Kidney (tissue), 14 donors: ENCODE measurements around the gene CAGE1. TPM values are rescaled to one million over a fixed set of nuclear protein-coding genes. Genes with fewer than 3 reads are reported as not detected.

Source experiments
- DNase-seq, 5 donors: peaks; one replicate each; pipeline ENCODE4 v3.0.0-alpha.2; 2013 to 2020
- FAIRE-seq: peaks from 2 replicates; lab custom pipeline; 2012; peaks lifted over from hg19 to GRCh38; lab: Jason Lieb, UNC
- H3K27ac ChIP-seq, 2 donors: one replicate each; pipeline ENCODE4 v1.7.0; 2013; ENCODE audit warnings: low read depth in 2 of 2, low read length in 2 of 2, inconsistent platforms in 1 of 2
- H3K27me3 ChIP-seq: one replicate; pipeline ENCODE4 v1.7.1; 2013; ENCODE audit warnings: low read length, inconsistent platforms; ENCODE audit not compliant: control insufficient read depth, insufficient read depth
- H3K36me3 ChIP-seq, 3 donors: one replicate each; pipeline versions ENCODE4 v1.7.0 to v1.7.1; 2013; ENCODE audit warnings: low read length in 3 of 3, control low read depth in 1 of 3, inconsistent platforms in 1 of 3; ENCODE audit not compliant: insufficient read depth in 3 of 3, control insufficient read depth in 2 of 3
- H3K4me1 ChIP-seq, 3 donors: one replicate each; pipeline versions ENCODE4 v1.7.0 to v1.7.1; 2013; ENCODE audit warnings: low read length in 3 of 3, inconsistent platforms in 1 of 3, low read depth in 1 of 3; ENCODE audit not compliant: control insufficient read depth in 2 of 3, insufficient read depth in 2 of 3
- H3K4me3 ChIP-seq, 3 donors: one replicate each; pipeline versions ENCODE4 v1.7.0 to v1.8.1; 2013; ENCODE audit warnings: low read length in 3 of 3, control low read depth in 1 of 3, inconsistent platforms in 1 of 3
- H3K9ac ChIP-seq, 3 donors: one replicate each; pipeline versions ENCODE4 v1.7.0 to v1.7.1; 2013; ENCODE audit warnings: low read length in 3 of 3, control low read depth in 1 of 3, inconsistent platforms in 1 of 3
- H3K9me3 ChIP-seq, 3 donors: one replicate each; pipeline versions ENCODE4 v1.7.0 to v1.7.1; 2013; ENCODE audit warnings: low read length in 3 of 3, control low read depth in 1 of 3, inconsistent platforms in 1 of 3; ENCODE audit not compliant: control insufficient read depth in 2 of 3, insufficient read depth in 1 of 3
- CTCF ChIP-seq: IDR thresholded peaks from 3 replicates; pipeline ENCODE4 v1.5.1; 2012; ENCODE audit warnings: mild to moderate bottlenecking, moderate library complexity, borderline replicate concordance; ENCODE audit not compliant: insufficient read depth; ENCODE audit errors: extremely low read depth
- intact Hi-C: fragments of 100-400 bp; cut with DNase I; formaldehyde crosslinking; loops from one replicate; pipeline ENCODE4 v1.11.1; 2022
- polyA plus RNA-seq: library from polyadenylated mRNA; stranded (reverse); fragments of 350-450 nt; fragmentation: Illumina TruSeq; extraction: RNeasy Lipid Tissue Mini Kit (QIAGEN cat#74804); gene quantifications from one replicate; pipeline ENCODE4 v1.2.3, GENCODE V29; 2014; ENCODE audit warnings: low read depth, low replicate concordance; ENCODE audit not compliant: insufficient read depth
- total RNA-seq: library from RNA; stranded (reverse); fragmentation: NEBNext Ultra II Directional; extraction: Animal tissue kit (Norgen Biotek cat#: 25700); gene quantifications from one replicate; pipeline ENCODE4 v1.2.1, GENCODE V29; 2021
- donor health status: control.
- donor health status: control.
- donor health status: control.
- donor health status: control.
- donor health status: control.
- donor health status: DM: yes; HTN: yes; CAD: no.
- donor health status: Normal renal cell carcinoma (clear cell type).

CAGE1 gene
- total and polyA plus RNA-seq, 2 donors from 2014 or later = not detected

- Histone ChIP-seq H3K27ac (no peak overlapping the region), H3K4me1 (no peaks in the 10 kb centered on the region), H3K36me3 (no peaks in the 10 kb centered on the region), H3K4me3 (no peak overlapping the region), H3K9me3 (no peaks in the 10 kb centered on the region), H3K27me3 (no peaks in the 10 kb centered on the region), H3K9ac (no peak overlapping the region)
- intact Hi-C loops = no loop called here
- DNase-seq (no peak), FAIRE-seq (no peak)
- TF ChIP-seq CTCF = no peak
Observed at GRCh38 chr6:7431674-7432390, 42.3 kb upstream of the CAGE1 start.

GRCh38 chr6:7431313-7431673 is 41.8 kb upstream of the CAGE1 start:
- intact Hi-C loops = no loop called here
- Histone ChIP-seq H3K4me1 (no peaks in the 10 kb centered on the region), H3K27me3 (no peaks in the 10 kb centered on the region)

GRCh38 chr6:7426447-7427169 is 37.1 kb upstream of the CAGE1 start:
- Histone ChIP-seq H3K4me3 (peak overlapping the region in 1 of 3 donors; percentile 11), H3K27ac (no peak overlapping the region)
- intact Hi-C loops = no loop called here

More at GRCh38 chr6:7431313-7431673, 41.8 kb upstream of the CAGE1 start:
- H3K36me3 ChIP-seq = no peaks in the 10 kb centered on the region
- H3K4me3 ChIP-seq = no peak overlapping the region
- DNase-seq (no peak), FAIRE-seq (no peak)
- no peak overlapping the region for H3K27ac ChIP-seq
- H3K9ac ChIP-seq = no peak overlapping the region
- no peak for TF ChIP-seq CTCF
- no peaks in the 10 kb centered on the region for H3K9me3 ChIP-seq

More at GRCh38 chr6:7426447-7427169, 37.1 kb upstream of the CAGE1 start:
- no peaks in the 10 kb centered on the region for H3K36me3 ChIP-seq
- no peaks in the 10 kb centered on the region for H3K9me3 ChIP-seq
- H3K9ac ChIP-seq = no peak overlapping the region
- H3K4me1 ChIP-seq = no peaks in the 10 kb centered on the region
- DNase-seq (no peak), FAIRE-seq (no peak)
- no peaks in the 10 kb centered on the region for H3K27me3 ChIP-seq
- TF ChIP-seq CTCF = no peak
